Measurements from ENCODE around the gene TWF2.

Gene TWF2

GRCh38 chr3:52269776-52270175, 30.8 kb upstream of the TWF2 start:
- DNase-seq (ENCODE audit: low read depth in 1 of 2, low spot score in 1 of 2): no peak
- no peak overlapping the region for H3K4me3 ChIP-seq (replicated peaks; ENCODE audit: insufficient read depth, low read length)

DNA sequence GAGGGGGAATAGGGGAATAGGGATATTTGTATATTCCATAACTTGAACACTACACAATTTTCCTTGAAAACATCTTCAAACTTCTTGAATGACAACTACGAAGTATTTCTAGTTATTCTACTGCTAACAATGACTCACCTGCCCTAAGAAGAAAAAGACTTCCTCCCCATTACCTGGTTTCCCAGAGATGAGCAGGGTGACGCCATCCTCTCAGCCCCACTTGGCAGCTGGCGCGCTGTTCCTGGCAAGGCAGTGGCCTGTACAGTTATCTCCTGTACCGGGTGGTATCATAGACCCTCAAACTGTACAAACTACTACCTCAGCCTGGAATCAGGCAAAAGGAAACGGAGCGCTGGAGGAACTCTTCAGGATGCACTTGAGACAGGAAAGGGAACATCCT, 29.1 kb upstream of the TWF2 start:
- TF ChIP-seq GABPA (IDR thresholded peaks at IDR 0.05; ENCODE audit: low read depth) (no peak), SPI1 (IDR thresholded peaks at IDR 0.05; ENCODE audit: borderline replicate concordance, low read depth) (no peak), POLR2AphosphoS5 (IDR thresholded peaks at IDR 0.05; ENCODE audit: low read depth) (no peak)
- TF ChIP-seq, protein P1, sequence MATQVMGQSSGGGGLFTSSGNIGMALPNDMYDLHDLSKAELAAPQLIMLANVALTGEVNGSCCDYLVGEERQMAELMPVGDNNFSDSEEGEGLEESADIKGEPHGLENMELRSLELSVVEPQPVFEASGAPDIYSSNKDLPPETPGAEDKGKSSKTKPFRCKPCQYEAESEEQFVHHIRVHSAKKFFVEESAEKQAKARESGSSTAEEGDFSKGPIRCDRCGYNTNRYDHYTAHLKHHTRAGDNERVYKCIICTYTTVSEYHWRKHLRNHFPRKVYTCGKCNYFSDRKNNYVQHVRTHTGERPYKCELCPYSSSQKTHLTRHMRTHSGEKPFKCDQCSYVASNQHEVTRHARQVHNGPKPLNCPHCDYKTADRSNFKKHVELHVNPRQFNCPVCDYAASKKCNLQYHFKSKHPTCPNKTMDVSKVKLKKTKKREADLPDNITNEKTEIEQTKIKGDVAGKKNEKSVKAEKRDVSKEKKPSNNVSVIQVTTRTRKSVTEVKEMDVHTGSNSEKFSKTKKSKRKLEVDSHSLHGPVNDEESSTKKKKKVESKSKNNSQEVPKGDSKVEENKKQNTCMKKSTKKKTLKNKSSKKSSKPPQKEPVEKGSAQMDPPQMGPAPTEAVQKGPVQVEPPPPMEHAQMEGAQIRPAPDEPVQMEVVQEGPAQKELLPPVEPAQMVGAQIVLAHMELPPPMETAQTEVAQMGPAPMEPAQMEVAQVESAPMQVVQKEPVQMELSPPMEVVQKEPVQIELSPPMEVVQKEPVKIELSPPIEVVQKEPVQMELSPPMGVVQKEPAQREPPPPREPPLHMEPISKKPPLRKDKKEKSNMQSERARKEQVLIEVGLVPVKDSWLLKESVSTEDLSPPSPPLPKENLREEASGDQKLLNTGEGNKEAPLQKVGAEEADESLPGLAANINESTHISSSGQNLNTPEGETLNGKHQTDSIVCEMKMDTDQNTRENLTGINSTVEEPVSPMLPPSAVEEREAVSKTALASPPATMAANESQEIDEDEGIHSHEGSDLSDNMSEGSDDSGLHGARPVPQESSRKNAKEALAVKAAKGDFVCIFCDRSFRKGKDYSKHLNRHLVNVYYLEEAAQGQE (IDR thresholded peaks at IDR 0.05; ENCODE audit: insufficient replicate concordance, low read depth): no peak
- TF ChIP-seq, protein P2, sequence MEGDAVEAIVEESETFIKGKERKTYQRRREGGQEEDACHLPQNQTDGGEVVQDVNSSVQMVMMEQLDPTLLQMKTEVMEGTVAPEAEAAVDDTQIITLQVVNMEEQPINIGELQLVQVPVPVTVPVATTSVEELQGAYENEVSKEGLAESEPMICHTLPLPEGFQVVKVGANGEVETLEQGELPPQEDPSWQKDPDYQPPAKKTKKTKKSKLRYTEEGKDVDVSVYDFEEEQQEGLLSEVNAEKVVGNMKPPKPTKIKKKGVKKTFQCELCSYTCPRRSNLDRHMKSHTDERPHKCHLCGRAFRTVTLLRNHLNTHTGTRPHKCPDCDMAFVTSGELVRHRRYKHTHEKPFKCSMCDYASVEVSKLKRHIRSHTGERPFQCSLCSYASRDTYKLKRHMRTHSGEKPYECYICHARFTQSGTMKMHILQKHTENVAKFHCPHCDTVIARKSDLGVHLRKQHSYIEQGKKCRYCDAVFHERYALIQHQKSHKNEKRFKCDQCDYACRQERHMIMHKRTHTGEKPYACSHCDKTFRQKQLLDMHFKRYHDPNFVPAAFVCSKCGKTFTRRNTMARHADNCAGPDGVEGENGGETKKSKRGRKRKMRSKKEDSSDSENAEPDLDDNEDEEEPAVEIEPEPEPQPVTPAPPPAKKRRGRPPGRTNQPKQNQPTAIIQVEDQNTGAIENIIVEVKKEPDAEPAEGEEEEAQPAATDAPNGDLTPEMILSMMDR (IDR thresholded peaks at IDR 0.05; ENCODE audit: insufficient read depth, low read length): no peak

More at GRCh38 chr3:52269776-52270175, 30.8 kb upstream of the TWF2 start:
- TF ChIP-seq, protein P2 (IDR thresholded peaks at IDR 0.05; ENCODE audit: insufficient read depth, low read length): no peak
- TF ChIP-seq, protein P1 (IDR thresholded peaks at IDR 0.05; ENCODE audit: insufficient replicate concordance, low read depth): no peak
- H3K27ac ChIP-seq (replicated peaks): peak overlapping the region; percentile 44
- H3K27me3 ChIP-seq (ENCODE audit: insufficient read depth, poor library complexity, severe bottlenecking): no peaks in the 10 kb centered on the region

DNA sequence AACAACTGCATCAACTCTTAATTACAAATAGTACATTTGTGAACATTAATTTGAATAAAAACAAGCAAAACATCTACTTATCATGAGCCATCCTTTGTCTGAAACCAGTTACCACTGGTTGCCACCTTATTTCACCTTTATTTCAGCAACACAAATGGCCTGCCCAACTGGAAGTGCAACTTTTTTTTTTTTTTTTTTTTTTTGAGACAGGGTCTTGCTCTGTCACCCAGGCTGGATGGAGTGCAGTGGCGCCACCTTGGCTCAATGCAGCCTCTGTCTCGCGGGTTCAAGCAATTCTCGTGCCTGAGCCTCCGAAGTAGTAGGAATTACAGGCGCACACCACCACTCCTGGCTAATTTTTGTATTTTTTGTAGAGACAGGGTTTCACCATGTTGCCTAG, 26.4 kb upstream of the TWF2 start:
- H3K27ac ChIP-seq (replicated peaks): no peak overlapping the region
- H3K27me3 ChIP-seq (ENCODE audit: insufficient read depth, poor library complexity, severe bottlenecking): no peaks in the 10 kb centered on the region
- TF ChIP-seq, protein P2 (IDR thresholded peaks at IDR 0.05; ENCODE audit: insufficient read depth, low read length): no peak
- TF ChIP-seq, protein P1 (IDR thresholded peaks at IDR 0.05; ENCODE audit: insufficient replicate concordance, low read depth): no peak
- no peak for TF ChIP-seq GABPA (IDR thresholded peaks at IDR 0.05; ENCODE audit: low read depth)
- TF ChIP-seq SPI1 (IDR thresholded peaks at IDR 0.05; ENCODE audit: borderline replicate concordance, low read depth): no peak
- TF ChIP-seq POLR2AphosphoS5 (IDR thresholded peaks at IDR 0.05; ENCODE audit: low read depth): no peak
- no peak overlapping the region for H3K4me3 ChIP-seq (replicated peaks; ENCODE audit: insufficient read depth, low read length)
- no peak for DNase-seq (ENCODE audit: low read depth in 1 of 2, low spot score in 1 of 2)

More for the DNA sequence above, 29.1 kb upstream of the TWF2 start:
- H3K4me3 ChIP-seq (replicated peaks; ENCODE audit: insufficient read depth, low read length): no peak overlapping the region
- H3K27me3 ChIP-seq (ENCODE audit: insufficient read depth, poor library complexity, severe bottlenecking): no peaks in the 10 kb centered on the region
- H3K27ac ChIP-seq (replicated peaks): no peak overlapping the region
- DNase-seq (ENCODE audit: low read depth in 1 of 2, low spot score in 1 of 2): no peak
